HS-27A (cell line): ENCODE data around the gene DMBX1.

ENCODE experiments used
- DNase-seq: peaks from one replicate; pipeline ENCODE4 v3.0.0-alpha.2; 2012; ENCODE audit warnings: low read depth, missing footprints

Gene DMBX1

GRCh38 chr1:46489638-46490405 is at the start of gene DMBX1:
DMBX1 (plus strand) TSS chr1:46489836; CDS start chr1:46507011, 17,175 bp downstream.
- DNase-seq = no peak

DNA sequence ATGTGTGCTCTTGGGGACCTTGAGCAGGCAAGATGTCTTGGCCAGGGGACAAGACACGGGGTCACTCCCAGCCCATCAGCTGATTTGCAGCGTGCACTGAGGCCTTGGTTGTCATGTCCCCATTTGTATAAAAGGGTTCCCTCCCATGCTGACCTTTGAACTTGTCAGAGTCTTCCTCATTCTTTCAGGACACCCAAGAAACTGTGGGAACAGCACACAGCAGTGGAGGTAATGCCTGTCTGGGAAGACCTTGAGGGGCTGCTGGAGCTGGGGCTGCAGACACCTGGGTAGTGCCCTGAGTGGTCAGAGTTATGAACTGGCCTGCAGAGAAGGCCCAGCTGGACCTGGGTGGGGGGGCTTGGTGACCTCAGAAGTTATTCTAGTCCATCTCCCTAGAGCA is 49.2 kb upstream of the DMBX1 start:
- DNase-seq = no peak

- peak; percentile 68 for DNase-seq
Observed at GRCh38 chr1:46442317-46443161, 47.1 kb upstream of the DMBX1 start.

DNA sequence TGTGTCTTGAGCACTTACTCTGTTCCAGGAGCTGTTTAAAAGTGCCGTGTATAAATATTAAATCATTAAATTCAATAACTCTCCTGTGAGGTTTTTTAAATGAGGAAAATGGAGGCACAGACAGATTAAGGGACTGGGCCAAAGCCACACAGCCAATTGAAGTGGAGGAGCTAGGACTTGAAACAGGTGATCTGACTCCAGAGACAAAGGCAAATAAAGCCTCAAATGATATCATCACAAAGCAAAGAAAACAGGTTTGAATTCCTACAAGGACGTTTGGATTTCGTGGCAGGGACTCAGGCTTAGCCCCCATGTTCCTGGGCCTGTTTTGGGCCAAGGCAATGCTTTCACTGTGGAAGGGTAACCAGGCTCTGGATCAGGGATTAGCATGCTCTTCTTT is 45.2 kb upstream of the DMBX1 start:
- no peak for DNase-seq

- DNase-seq = no peak
Observed at GRCh38 chr1:46445773-46446256, 43.8 kb upstream of the DMBX1 start.

GRCh38 chr1:46446646-46447498 is 42.8 kb upstream of the DMBX1 start:
- DNase-seq = peak; percentile 8

- no peak for DNase-seq
Observed at GRCh38 chr1:46447499-46448108, 42.0 kb upstream of the DMBX1 start.

- DNase-seq = no peak
Observed at GRCh38 chr1:46448109-46448911, 41.3 kb upstream of the DMBX1 start.

GRCh38 chr1:46449223-46450159 is 40.1 kb upstream of the DMBX1 start:
- no peak for DNase-seq

- no peak for DNase-seq
Observed at GRCh38 chr1:46450160-46450517, 39.5 kb upstream of the DMBX1 start.

- DNase-seq = no peak
Observed at GRCh38 chr1:46451948-46452930, 37.4 kb upstream of the DMBX1 start.

GRCh38 chr1:46452931-46453325 is 36.7 kb upstream of the DMBX1 start:
- DNase-seq = no peak

- no peak for DNase-seq
Observed at GRCh38 chr1:46453449-46453848, 36.2 kb upstream of the DMBX1 start.

DNA sequence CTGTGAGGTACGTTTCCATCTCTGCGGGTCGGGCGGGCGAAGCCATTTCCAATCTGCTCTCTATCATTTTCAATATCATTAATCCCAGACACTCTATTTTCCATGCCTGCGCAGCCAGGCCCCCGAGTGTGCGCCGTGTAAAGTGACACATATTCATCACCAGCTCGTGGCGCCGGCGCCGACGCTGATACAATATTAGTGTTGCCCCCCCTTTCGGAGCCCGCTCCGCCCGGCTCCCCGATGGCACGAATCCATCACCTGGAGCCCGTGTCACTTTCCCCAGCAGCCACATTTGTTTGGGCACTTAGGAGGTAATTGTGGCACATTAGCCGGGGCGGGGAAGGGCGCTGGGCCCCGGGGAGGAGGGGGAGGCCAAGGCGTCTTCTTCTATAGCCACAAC is 33.7 kb upstream of the DMBX1 start:
- no peak for DNase-seq

DNA sequence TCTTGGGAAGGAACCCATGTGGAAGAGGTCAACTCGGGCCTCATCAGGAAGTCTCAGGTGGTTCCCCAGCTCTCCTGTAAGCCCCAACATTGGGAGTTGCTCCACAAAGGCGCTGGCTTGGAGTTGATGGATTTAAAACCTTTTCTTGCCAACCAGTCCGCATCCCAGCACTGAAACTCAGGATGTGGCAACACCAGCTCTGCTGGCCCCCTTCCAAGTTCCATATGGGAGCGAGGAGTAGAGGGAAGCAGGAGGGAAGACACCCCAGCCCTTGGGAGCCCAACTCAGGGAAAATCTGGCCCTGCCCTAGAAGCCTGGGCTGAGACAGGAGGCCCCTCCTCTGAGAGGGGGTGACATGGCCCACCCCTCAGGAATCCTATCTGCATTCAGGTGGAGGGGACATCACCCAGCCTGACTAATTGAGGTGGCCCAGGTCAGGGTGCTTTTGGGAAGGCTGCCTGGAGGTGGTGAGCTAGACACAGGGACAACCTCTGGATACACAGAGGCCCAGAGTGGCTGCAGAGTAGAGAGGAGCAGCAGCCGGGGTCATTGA is 33.1 kb upstream of the DMBX1 start:
- no peak for DNase-seq

GRCh38 chr1:46457178-46457577 is 32.5 kb upstream of the DMBX1 start:
- DNase-seq = no peak

- no peak for DNase-seq
Observed at GRCh38 chr1:46458190-46458589, 31.4 kb upstream of the DMBX1 start.

DNA sequence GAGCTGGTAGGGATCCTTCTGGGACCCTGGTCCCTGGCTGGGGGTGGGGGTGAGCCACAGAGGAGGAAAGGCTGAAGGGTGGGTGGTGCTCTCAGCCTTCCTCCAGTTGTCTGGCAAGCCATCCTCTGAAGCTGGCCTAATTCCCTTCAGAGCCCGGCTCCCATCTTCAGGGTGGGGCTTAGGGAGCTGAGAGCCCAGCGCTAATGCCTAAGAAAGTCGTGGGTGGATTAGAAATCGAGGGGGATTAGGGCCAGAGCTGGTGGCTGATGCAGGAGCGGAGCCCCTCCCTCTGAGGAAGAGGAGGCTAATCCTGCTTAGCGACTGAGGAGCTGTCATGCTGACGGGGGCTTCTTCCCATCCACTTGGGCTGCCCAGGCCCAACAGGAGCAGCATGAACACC is 30.8 kb upstream of the DMBX1 start:
- no peak for DNase-seq
